C4-2B (cell line): ENCODE measurements around the gene KDM1B.

Experiments
- ZFX ChIP-seq: fragments of 450-650 bp; IDR thresholded peaks from 2 replicates; pipeline ENCODE4 v1.6.1; 2017
- TF ChIP-seq, protein P1 (sequence below): fragments of 450-650 bp; conservative IDR thresholded peaks from 2 replicates; pipeline ENCODE4 v1.5.1; 2017; ENCODE audit warnings: mild to moderate bottlenecking

DNA sequence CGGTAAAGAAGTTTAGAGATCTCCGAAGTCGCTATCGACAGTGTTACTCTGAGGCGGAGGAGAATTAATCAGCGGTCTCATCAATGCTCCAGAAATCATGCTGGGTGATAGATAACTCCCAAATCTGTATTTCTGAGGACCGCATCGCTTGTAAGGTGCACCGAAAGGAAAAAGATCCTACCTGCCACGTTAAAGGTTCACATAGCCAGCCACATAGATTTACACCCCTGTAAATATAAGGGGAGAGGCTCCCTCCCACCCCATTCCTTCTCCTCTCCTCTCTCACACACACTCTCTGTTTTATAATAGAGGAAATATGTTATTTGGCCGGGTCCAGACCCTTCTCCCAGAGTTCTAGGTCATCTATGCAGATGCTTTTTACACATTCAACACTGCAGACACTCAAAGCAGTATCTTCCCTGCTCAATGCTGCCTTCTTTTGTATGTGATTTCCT lies 109.7 kb downstream of the KDM1B start:
- TF ChIP-seq, protein P1, sequence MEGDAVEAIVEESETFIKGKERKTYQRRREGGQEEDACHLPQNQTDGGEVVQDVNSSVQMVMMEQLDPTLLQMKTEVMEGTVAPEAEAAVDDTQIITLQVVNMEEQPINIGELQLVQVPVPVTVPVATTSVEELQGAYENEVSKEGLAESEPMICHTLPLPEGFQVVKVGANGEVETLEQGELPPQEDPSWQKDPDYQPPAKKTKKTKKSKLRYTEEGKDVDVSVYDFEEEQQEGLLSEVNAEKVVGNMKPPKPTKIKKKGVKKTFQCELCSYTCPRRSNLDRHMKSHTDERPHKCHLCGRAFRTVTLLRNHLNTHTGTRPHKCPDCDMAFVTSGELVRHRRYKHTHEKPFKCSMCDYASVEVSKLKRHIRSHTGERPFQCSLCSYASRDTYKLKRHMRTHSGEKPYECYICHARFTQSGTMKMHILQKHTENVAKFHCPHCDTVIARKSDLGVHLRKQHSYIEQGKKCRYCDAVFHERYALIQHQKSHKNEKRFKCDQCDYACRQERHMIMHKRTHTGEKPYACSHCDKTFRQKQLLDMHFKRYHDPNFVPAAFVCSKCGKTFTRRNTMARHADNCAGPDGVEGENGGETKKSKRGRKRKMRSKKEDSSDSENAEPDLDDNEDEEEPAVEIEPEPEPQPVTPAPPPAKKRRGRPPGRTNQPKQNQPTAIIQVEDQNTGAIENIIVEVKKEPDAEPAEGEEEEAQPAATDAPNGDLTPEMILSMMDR: peak; percentile 41
- no peak for TF ChIP-seq ZFX
